OCI-LY3 (cell line): ENCODE data around the gene TALDO1.

Source experiments
- EZH2phosphoT487 ChIP-seq: fragments of 200-600 bp; shearing (Covaris generic); IDR thresholded peaks from 2 replicates; pipeline ENCODE4 v1.6.1; 2018; ENCODE audit warnings: antibody characterized with exemption, mixed run types, low read depth
- TF ChIP-seq, protein P1 (sequence below): fragments of 200-600, 300-600 bp; sonication (generic); IDR thresholded peaks from 2 replicates; pipeline ENCODE4 v1.5.1; 2014; ENCODE audit warnings: antibody characterized with exemption, low read length, low read depth

DNA sequence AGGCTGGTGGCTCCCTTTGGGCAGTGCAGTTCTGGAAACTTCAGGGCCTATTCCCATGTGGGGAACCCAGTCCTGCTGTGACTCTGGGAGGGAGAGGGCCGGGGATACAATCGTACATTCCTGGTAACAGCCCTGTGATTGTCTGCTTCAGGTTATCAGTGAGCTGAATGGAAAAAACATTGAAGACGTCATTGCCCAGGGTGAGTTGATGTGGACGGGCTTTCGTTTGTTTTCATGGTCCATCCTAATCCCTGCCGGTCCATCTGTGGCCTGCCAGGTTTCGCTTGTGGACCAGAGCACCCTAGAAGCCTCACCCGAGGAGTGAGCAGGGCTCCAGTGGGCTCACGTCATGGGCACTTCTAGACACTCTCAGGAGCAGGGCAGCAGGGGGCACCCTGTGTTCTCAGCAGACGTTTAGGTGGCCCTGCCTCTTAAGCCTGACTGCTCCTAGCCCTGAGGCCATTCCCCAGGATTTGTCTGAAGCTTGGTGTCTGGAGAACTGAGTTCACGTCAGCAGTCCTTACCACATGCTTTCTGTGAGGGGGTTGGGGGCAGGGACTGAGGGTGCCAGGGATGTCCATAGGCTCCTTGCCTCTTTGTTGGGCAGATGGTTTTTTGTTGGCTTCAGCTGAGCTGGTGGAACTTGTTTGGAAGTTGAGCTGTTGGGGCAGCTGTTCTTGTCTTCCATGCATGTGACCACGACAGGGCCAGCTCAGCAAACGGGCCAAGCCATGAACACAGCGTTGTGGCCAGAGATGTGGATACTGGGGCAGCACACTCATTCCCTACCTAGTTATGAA is 64.4 kb downstream of the TALDO1 start:
- TF ChIP-seq, protein P1, sequence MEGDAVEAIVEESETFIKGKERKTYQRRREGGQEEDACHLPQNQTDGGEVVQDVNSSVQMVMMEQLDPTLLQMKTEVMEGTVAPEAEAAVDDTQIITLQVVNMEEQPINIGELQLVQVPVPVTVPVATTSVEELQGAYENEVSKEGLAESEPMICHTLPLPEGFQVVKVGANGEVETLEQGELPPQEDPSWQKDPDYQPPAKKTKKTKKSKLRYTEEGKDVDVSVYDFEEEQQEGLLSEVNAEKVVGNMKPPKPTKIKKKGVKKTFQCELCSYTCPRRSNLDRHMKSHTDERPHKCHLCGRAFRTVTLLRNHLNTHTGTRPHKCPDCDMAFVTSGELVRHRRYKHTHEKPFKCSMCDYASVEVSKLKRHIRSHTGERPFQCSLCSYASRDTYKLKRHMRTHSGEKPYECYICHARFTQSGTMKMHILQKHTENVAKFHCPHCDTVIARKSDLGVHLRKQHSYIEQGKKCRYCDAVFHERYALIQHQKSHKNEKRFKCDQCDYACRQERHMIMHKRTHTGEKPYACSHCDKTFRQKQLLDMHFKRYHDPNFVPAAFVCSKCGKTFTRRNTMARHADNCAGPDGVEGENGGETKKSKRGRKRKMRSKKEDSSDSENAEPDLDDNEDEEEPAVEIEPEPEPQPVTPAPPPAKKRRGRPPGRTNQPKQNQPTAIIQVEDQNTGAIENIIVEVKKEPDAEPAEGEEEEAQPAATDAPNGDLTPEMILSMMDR = peak; percentile 21; the same call in 1 of the 2 replicates
- no peak for TF ChIP-seq EZH2phosphoT487
